Karpas-422 (cell line): Measurements from ENCODE around the gene NUP107. TPM values are rescaled to one million over a fixed set of nuclear protein-coding genes. Genes with fewer than 3 reads are reported as not detected.

ENCODE experiments used
- total RNA-seq: library from RNA; depleted of rRNA; stranded (reverse); fragments of >200 nt; shearing (Covaris generic); gene quantifications from 2 replicates; pipeline ENCODE4 v1.2.3, GENCODE V29; 2014; ENCODE audit warnings: low replicate concordance; rRNA removed

NUP107 gene
- total RNA-seq, 1 experiment from 2014 or later, result 103 TPM

Other genes starting within 250 kb of the NUP107 start
- gene RAP1B, start 76.1 kb upstream of the NUP107 start, total RNA-seq, result 95.4 and 153 TPM in 2 replicates
- gene SLC35E3, start 59.2 kb downstream of the NUP107 start, total RNA-seq, result 1.9 and 3.5 TPM in 2 replicates
- 56.9 and 70.9 TPM in 2 replicates for gene MDM2, start 121.2 kb downstream of the NUP107 start, total RNA-seq
- gene CPM, start 246.2 kb downstream of the NUP107 start, total RNA-seq, result 0.04 TPM in 1 of 2 replicates, not detected in the other